Stimulated activated CD8-positive, alpha-beta memory T cell treated with anti-CD3 and anti-CD28 coated beads, Interleukin-4, amount 100 ng/mL, for 24 hours (primary cell): Measurements from ENCODE around the gene ERI3.

ENCODE experiments used
- DNase-seq: peaks from one replicate; pipeline ENCODE4 v3.0.0-alpha.2; 2020; ENCODE audit warnings: low read depth

The ERI3 gene

GRCh38 chr1:44262414-44262813, 92.6 kb downstream of the ERI3 start:
- no peak for DNase-seq

GRCh38 chr1:44261962-44262361, 93.1 kb downstream of the ERI3 start:
- no peak for DNase-seq

- no peak for DNase-seq
Observed at GRCh38 chr1:44261171-44261817, 93.8 kb downstream of the ERI3 start.

- no peak for DNase-seq
Observed at GRCh38 chr1:44260792-44261170, 94.3 kb downstream of the ERI3 start.

- no peak for DNase-seq
Observed at GRCh38 chr1:44259090-44259489, 96.0 kb downstream of the ERI3 start.

GRCh38 chr1:44256762-44257554, 98.1 kb downstream of the ERI3 start:
- DNase-seq = no peak

- no peak for DNase-seq
Observed at GRCh38 chr1:44254392-44254910, 100.6 kb downstream of the ERI3 start.

- DNase-seq = no peak
Observed at GRCh38 chr1:44251989-44252671, 102.9 kb downstream of the ERI3 start.

- DNase-seq = no peak
Observed at GRCh38 chr1:44251486-44251885, 103.6 kb downstream of the ERI3 start.

GRCh38 chr1:44250068-44250781, 104.8 kb downstream of the ERI3 start:
- DNase-seq = no peak

- DNase-seq = no peak
Observed at GRCh38 chr1:44249543-44249942, 105.5 kb downstream of the ERI3 start.

GRCh38 chr1:44246806-44247205, 108.3 kb downstream of the ERI3 start:
- DNase-seq = no peak

GRCh38 chr1:44244986-44245385, 110.1 kb downstream of the ERI3 start:
- no peak for DNase-seq

GRCh38 chr1:44243782-44244495, 111.1 kb downstream of the ERI3 start:
- no peak for DNase-seq

GRCh38 chr1:44242746-44243145, 112.3 kb downstream of the ERI3 start:
- no peak for DNase-seq

- no peak for DNase-seq
Observed at GRCh38 chr1:44240802-44241671, 114.0 kb downstream of the ERI3 start.

- DNase-seq = no peak
Observed at GRCh38 chr1:44239961-44240371, 115.1 kb downstream of the ERI3 start.

GRCh38 chr1:44239331-44239960, 115.6 kb downstream of the ERI3 start:
- DNase-seq = no peak

- DNase-seq = no peak
Observed at GRCh38 chr1:44238660-44239059, 116.4 kb downstream of the ERI3 start.
